Measurements from ENCODE around the gene GINS1. TPM values are rescaled to one million over a fixed set of nuclear protein-coding genes. Genes with fewer than 3 reads are reported as not detected.

Gene GINS1
- total RNA-seq, 1 experiment from 2014 or later, result 6.0 TPM

GRCh38 chr20:25477014-25477882 lies 69.8 kb downstream of the GINS1 start:
- ChIA-PET CTCF (interaction anchor here (0.5 to 6.3 kb wide), 5 partner anchors 17 to 259 kb away, joined by 3 to 37 read pairs (median 4); no protein-coding TSS in a partner anchor), POLR2A (interaction anchor here (0.6 to 2.2 kb wide), 5 partner anchors 10 to 188 kb away, joined by 3 to 9 read pairs (median 4); no protein-coding TSS in a partner anchor)
- Mint-ChIP-seq H3K4me1 (ENCODE audit: insufficient read depth, unreplicated experiment) (peaks cover 11% of the 10 kb centered on the region), H3K4me3 (ENCODE audit: unreplicated experiment) (no peak overlapping the region), H3K27me3 (ENCODE audit: insufficient read depth, unreplicated experiment) (no peaks in the 10 kb centered on the region), H3K27ac (ENCODE audit: low read depth, unreplicated experiment) (no peak overlapping the region), H3K36me3 (ENCODE audit: insufficient read depth, unreplicated experiment) (no peaks in the 10 kb centered on the region), H3K9me3 (ENCODE audit: unreplicated experiment) (no peaks in the 10 kb centered on the region)
- DNase-seq (ENCODE audit: unreplicated experiment), result no peak
- intact Hi-C loops (cut with micrococcal nuclease), result no loop called here
- no peak for TF ChIP-seq CTCF (IDR thresholded peaks at IDR 0.05; ENCODE audit: unreplicated experiment)
- no TSS peak for BruUV-seq (replicated peaks)

DNA sequence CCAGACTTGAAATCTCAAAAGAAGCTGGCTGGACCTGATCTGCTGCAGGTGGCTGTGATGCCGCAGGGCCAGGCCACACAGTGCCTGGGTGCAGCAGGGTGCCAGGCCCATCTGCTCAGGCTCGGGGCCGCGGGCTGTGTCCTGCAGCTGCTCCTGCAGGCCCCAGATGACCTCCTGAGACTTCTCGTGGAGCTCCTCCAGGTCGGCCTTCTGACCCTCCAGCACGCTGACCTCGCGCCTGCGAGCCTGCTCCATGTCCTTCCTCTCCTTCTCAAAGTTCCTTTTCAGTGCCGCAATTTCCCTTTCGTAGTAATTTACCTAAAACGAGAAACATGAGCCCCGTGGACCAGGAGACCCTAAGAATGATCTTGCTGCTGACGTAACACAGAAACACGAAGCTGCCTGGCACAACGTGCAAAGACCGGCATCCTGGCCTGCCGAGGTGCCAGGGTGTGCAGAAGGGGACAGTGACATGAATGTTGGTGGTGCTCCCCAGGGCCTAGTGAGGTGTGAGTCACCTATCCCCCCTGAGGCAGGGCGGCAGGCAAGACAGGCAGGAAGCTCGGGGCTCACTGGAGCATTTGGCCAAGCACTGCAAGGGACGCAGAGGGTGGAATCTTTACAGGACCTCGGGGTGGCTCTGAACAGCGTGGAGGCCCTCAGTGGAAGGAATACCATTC lies 71.6 kb downstream of the GINS1 start:
- no TSS peak for BruUV-seq (replicated peaks)
- no peak for TF ChIP-seq CTCF (IDR thresholded peaks at IDR 0.05; ENCODE audit: unreplicated experiment)
- peak overlapping the region; percentile 8 for H3K27ac Mint-ChIP-seq (ENCODE audit: low read depth, unreplicated experiment)
- no peaks in the 10 kb centered on the region for H3K27me3 Mint-ChIP-seq (ENCODE audit: insufficient read depth, unreplicated experiment)
- H3K4me1 Mint-ChIP-seq (ENCODE audit: insufficient read depth, unreplicated experiment), result peaks cover 13% of the 10 kb centered on the region
- DNase-seq (ENCODE audit: unreplicated experiment), result no peak
- no peaks in the 10 kb centered on the region for H3K9me3 Mint-ChIP-seq (ENCODE audit: unreplicated experiment)
- POLR2A ChIA-PET, result interaction anchor here (0.5 to 2.2 kb wide), 6 partner anchors 8 to 585 kb away, joined by 3 to 9 read pairs (median 4); no protein-coding TSS in a partner anchor
- CTCF ChIA-PET, result interaction anchor here (0.8 to 6.3 kb wide), 5 partner anchors 9 to 62 kb away, joined by 3 to 37 read pairs (median 9); no protein-coding TSS in a partner anchor
- no peak overlapping the region for H3K4me3 Mint-ChIP-seq (ENCODE audit: unreplicated experiment)
- intact Hi-C loops (cut with micrococcal nuclease), result no loop called here
- peaks cover 7% of the 10 kb centered on the region for H3K36me3 Mint-ChIP-seq (ENCODE audit: insufficient read depth, unreplicated experiment)

GRCh38 chr20:25479638-25480037 lies 72.2 kb downstream of the GINS1 start:
- TF ChIP-seq CTCF (IDR thresholded peaks at IDR 0.05; ENCODE audit: unreplicated experiment), result no peak
- Mint-ChIP-seq H3K27me3 (ENCODE audit: insufficient read depth, unreplicated experiment) (no peaks in the 10 kb centered on the region), H3K36me3 (ENCODE audit: insufficient read depth, unreplicated experiment) (peaks cover 7% of the 10 kb centered on the region), H3K9me3 (ENCODE audit: unreplicated experiment) (no peaks in the 10 kb centered on the region), H3K4me1 (ENCODE audit: insufficient read depth, unreplicated experiment) (peaks cover 19% of the 10 kb centered on the region), H3K27ac (ENCODE audit: low read depth, unreplicated experiment) (no peak overlapping the region), H3K4me3 (ENCODE audit: unreplicated experiment) (no peak overlapping the region)
- intact Hi-C loops (cut with micrococcal nuclease), result no loop called here
- DNase-seq (ENCODE audit: unreplicated experiment), result no peak
- BruUV-seq (replicated peaks), result no TSS peak
- ChIA-PET POLR2A (interaction anchor here (0.7 to 2.2 kb wide), 3 partner anchors 16 to 62 kb away, joined by 3 to 6 read pairs (median 3); no protein-coding TSS in a partner anchor), CTCF (interaction anchor here (1.3 to 6.3 kb wide), 4 partner anchors 9 to 61 kb away, joined by 4 to 37 read pairs (median 10); no protein-coding TSS in a partner anchor)

DNA sequence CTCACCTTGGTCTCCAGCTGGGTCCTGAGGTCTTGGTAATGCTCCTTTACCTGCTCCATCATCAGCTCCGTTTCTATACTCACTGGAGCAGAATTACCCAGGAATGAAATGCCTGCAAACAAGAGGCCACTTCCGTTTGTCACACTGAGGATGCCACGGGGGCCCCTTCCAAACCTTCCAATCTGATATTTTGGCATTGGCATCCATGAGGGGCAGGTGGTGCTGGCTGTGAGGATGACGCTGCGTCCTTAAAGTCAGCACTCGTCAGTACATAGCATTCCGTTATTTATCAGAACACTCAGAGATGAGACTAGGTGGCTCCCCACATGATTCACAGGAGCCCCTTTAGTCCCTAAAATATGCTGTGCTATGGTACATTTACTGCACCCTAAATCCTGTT lies 72.7 kb downstream of the GINS1 start:
- DNase-seq (ENCODE audit: unreplicated experiment), result no peak
- H3K27me3 Mint-ChIP-seq (ENCODE audit: insufficient read depth, unreplicated experiment), result no peaks in the 10 kb centered on the region
- ChIA-PET POLR2A (interaction anchor here (0.7 to 0.9 kb wide), 2 partner anchors 15 to 61 kb away, joined by 3 read pairs; no protein-coding TSS in a partner anchor), CTCF (interaction anchor here (1.3 to 6.3 kb wide), 4 partner anchors 9 to 61 kb away, joined by 4 to 37 read pairs (median 10); no protein-coding TSS in a partner anchor)
- no peak overlapping the region for H3K4me3 Mint-ChIP-seq (ENCODE audit: unreplicated experiment)
- H3K9me3 Mint-ChIP-seq (ENCODE audit: unreplicated experiment), result no peaks in the 10 kb centered on the region
- no peak for TF ChIP-seq CTCF (IDR thresholded peaks at IDR 0.05; ENCODE audit: unreplicated experiment)
- no TSS peak for BruUV-seq (replicated peaks)
- peaks cover 7% of the 10 kb centered on the region for H3K36me3 Mint-ChIP-seq (ENCODE audit: insufficient read depth, unreplicated experiment)
- intact Hi-C loops (cut with micrococcal nuclease), result no loop called here
- no peak overlapping the region for H3K27ac Mint-ChIP-seq (ENCODE audit: low read depth, unreplicated experiment)
- H3K4me1 Mint-ChIP-seq (ENCODE audit: insufficient read depth, unreplicated experiment), result peaks cover 24% of the 10 kb centered on the region
